Panc1 (cell line): ENCODE measurements around the gene SLC6A7. TPM values are rescaled to one million over a fixed set of nuclear protein-coding genes. Genes with fewer than 3 reads are reported as not detected.

ENCODE experiments used
- ATAC-seq: fragments of 200-7000 bp; cut with Tn5 transposase; 2 replicates; pipeline ENCODE4 v1.9.1; 2020; ENCODE audit warnings: mild to moderate bottlenecking, moderate library complexity
- BruUV-seq: library from RNA; stranded (reverse); fragments of 400-500 nt; replicated peaks from 2 replicates; lab custom pipeline; 2021; lab: Mats Ljungman, UMichigan
- CTCF ChIA-PET: fragments of 300-600 bp; sonication (Branson Sonifier 250); formaldehyde crosslinking; loops from one replicate; lab custom pipeline; 2022; ENCODE audit warnings: antibody characterized with exemption; lab: Charles Lee
- POLR2A ChIA-PET: fragments of 300-600 bp; sonication (Branson Sonifier 250); formaldehyde crosslinking; loops from one replicate; lab custom pipeline; 2022; ENCODE audit warnings: antibody characterized with exemption; lab: Charles Lee
- DNase-seq: peaks from one replicate; pipeline ENCODE4 v3.0.0-alpha.2; 2010; ENCODE audit warnings: low read depth, low spot score
- H3K27ac ChIP-seq: 2 replicates; pipeline ENCODE4 v1.5.1; 2011; ENCODE audit warnings: mild to moderate bottlenecking, low read length, inconsistent platforms
- H3K27me3 ChIP-seq: fragments of 200-500 bp; sonication (Bioruptor generic); 2 replicates; pipeline ENCODE4 v1.6.0; 2014; ENCODE audit warnings: low read length, inconsistent platforms; ENCODE audit not compliant: control insufficient read depth, insufficient read depth
- H3K36me3 ChIP-seq: fragments of 200-500 bp; sonication (Bioruptor generic); 2 replicates; pipeline ENCODE4 v1.5.1; 2014; ENCODE audit warnings: inconsistent platforms, mild to moderate bottlenecking, low read length, moderate library complexity; ENCODE audit not compliant: control insufficient read depth, insufficient read depth
- H3K4me1 ChIP-seq: 2 replicates; pipeline ENCODE4 v1.5.1; 2011; ENCODE audit warnings: inconsistent platforms, mild to moderate bottlenecking, low read length, moderate library complexity; ENCODE audit not compliant: control insufficient read depth, insufficient read depth
- H3K4me3 ChIP-seq, 2 experiments: 2 replicates each; pipeline ENCODE4 v1.5.1; 2011 to 2012; ENCODE audit warnings: low read depth in 2 of 2, low read length in 2 of 2, mild to moderate bottlenecking in 2 of 2, inconsistent platforms in 1 of 2, moderate library complexity in 1 of 2
- H3K9me3 ChIP-seq: fragments of 200-500 bp; sonication (Bioruptor generic); 2 replicates; pipeline ENCODE4 v1.5.1; 2014; ENCODE audit warnings: low read depth, mild to moderate bottlenecking, inconsistent platforms, low read length, moderate library complexity; ENCODE audit not compliant: control insufficient read depth, insufficient read depth
- CTCF ChIP-seq: fragments of 450-650 bp; IDR thresholded peaks from 2 replicates; pipeline ENCODE4 v1.5.1; 2017; ENCODE audit warnings: mild to moderate bottlenecking
- POLR2AphosphoS5 ChIP-seq: IDR thresholded peaks from 2 replicates; pipeline ENCODE4 v1.6.1; 2012; ENCODE audit warnings: mild to moderate bottlenecking, low read depth, low read length, moderate library complexity
- REST ChIP-seq, 2 experiments: IDR thresholded peaks; 2 replicates each; pipeline ENCODE4 v1.6.1; 2011 to 2012; ENCODE audit warnings: low read depth in 2 of 2, control low read depth in 1 of 2, low read length in 1 of 2, mild to moderate bottlenecking in 1 of 2, moderate library complexity in 1 of 2; ENCODE audit not compliant: insufficient read depth in 1 of 2
- SIN3A ChIP-seq: IDR thresholded peaks from 2 replicates; pipeline ENCODE4 v1.6.1; 2012; ENCODE audit warnings: low read depth, mild to moderate bottlenecking, low read length, moderate library complexity, borderline replicate concordance; ENCODE audit not compliant: insufficient read depth
- TCF7L2 ChIP-seq: IDR thresholded peaks from 2 replicates; pipeline ENCODE4 v1.6.1; 2011; ENCODE audit warnings: mild to moderate bottlenecking, low read depth, low read length, inconsistent platforms
- in situ Hi-C: cut with HindIII; loops from 2 replicates; pipeline ENCODE4 v1.10.0; 2016; ENCODE audit warnings: low sequenced_read_pairs, low pct_unique_long_range_greater_than_20kb
- intact Hi-C: fragments of 100-400 bp; cut with micrococcal nuclease; formaldehyde crosslinking; loops from one replicate; pipeline ENCODE4 v1.10.0; 2022; ENCODE audit not compliant: unreplicated experiment
- total RNA-seq: library from RNA; stranded (reverse); gene quantifications from one replicate; pipeline ENCODE4 v1.2.1, GENCODE V29; 2021; ENCODE audit not compliant: unreplicated experiment

The SLC6A7 gene
- total RNA-seq, 1 experiment from 2014 or later: not detected

GRCh38 chr5:150174285-150174684 is 15.6 kb upstream of the SLC6A7 start:
- Histone ChIP-seq H3K36me3 (no peaks in the 10 kb centered on the region), H3K4me3 (no peak overlapping the region), H3K4me1 (no peaks in the 10 kb centered on the region), H3K27ac (no peak overlapping the region), H3K9me3 (no peaks in the 10 kb centered on the region), H3K27me3 (no peaks in the 10 kb centered on the region; the same call in 1 of the 2 replicates)
- CTCF ChIA-PET: interaction anchor here (0.7 kb wide), 1 partner anchor 44 kb away, joined by 3 read pairs; no protein-coding TSS in a partner anchor
- no peak for ATAC-seq
- POLR2A ChIA-PET: interaction anchor here (0.6 kb wide), 2 partner anchors 12 to 249 kb away, joined by 4 read pairs; no protein-coding TSS in a partner anchor
- in situ Hi-C loops (no loop called here), intact Hi-C loops (no loop called here)
- no TSS peak for BruUV-seq
- no peak for DNase-seq
- TF ChIP-seq SIN3A (no peak), CTCF (no peak), POLR2AphosphoS5 (no peak), REST (IDR thresholded peaks at IDR 0.05; ENCODE audit: insufficient read depth in 1 of 2, low read depth in 2 of 2, low read length in 1 of 2) (no peak), TCF7L2 (no peak)

- no TSS peak for BruUV-seq
- Histone ChIP-seq H3K36me3 (no peaks in the 10 kb centered on the region), H3K27me3 (no peaks in the 10 kb centered on the region; the same call in 1 of the 2 replicates), H3K4me1 (no peaks in the 10 kb centered on the region), H3K27ac (no peak overlapping the region), H3K4me3 (no peak overlapping the region), H3K9me3 (no peaks in the 10 kb centered on the region)
- DNase-seq (no peak), ATAC-seq (no peak)
- intact Hi-C loops (no loop called here), in situ Hi-C loops (no loop called here)
- CTCF ChIA-PET: no interaction called here
- TF ChIP-seq CTCF (no peak), POLR2AphosphoS5 (no peak), REST (IDR thresholded peaks at IDR 0.05; ENCODE audit: insufficient read depth in 1 of 2, low read depth in 2 of 2, low read length in 1 of 2) (no peak), TCF7L2 (no peak)
- POLR2A ChIA-PET: no interaction called here
Measured at GRCh38 chr5:150175076-150175475, 14.8 kb upstream of the SLC6A7 start.
